Tibial artery (tissue), 4 donors: ENCODE results near the gene LCE5A.
"Not testable (repeated sequence)": the region's sequence is repeated elsewhere in the genome, so short reads cannot be mapped to it uniquely, and the experiment has no call there.

Experiments used
- DNase-seq, 2 donors: peaks; one replicate each; pipeline ENCODE4 v3.0.0-alpha.2; 2019
- H3K27ac ChIP-seq, 2 donors: fragments of 200-600 bp; sonication (generic) in 1 of 2; 1 replicate in 1 of 2; 2 replicates in 1 of 2; pipeline ENCODE4 v1.5.1; 2018 to 2019; ENCODE audit warnings: mild to moderate bottlenecking in 1 of 2
- H3K27me3 ChIP-seq, 2 donors: fragments of 200-600 bp; sonication (generic) in 1 of 2; one replicate each; pipeline versions ENCODE4 v1.5.1 to v1.6.0; 2016 to 2019
- H3K36me3 ChIP-seq, 3 donors: fragments of 200-600 bp; sonication (generic) in 2 of 3; one replicate each; pipeline ENCODE4 v1.5.1; 2016 to 2019; ENCODE audit warnings: mild to moderate bottlenecking in 2 of 3
- H3K4me1 ChIP-seq, 4 donors: fragments of 200-600 bp; sonication (generic) in 2 of 4; 1 replicate in 3 of 4; 2 replicates in 1 of 4; pipeline ENCODE4 v1.5.1; 2016 to 2019
- H3K4me3 ChIP-seq, 2 donors: fragments of 200-600 bp; sonication (generic) in 1 of 2; 1 replicate in 1 of 2; 2 replicates in 1 of 2; pipeline ENCODE4 v1.5.1; 2018 to 2019; ENCODE audit warnings: mild to moderate bottlenecking in 2 of 2
- H3K9me3 ChIP-seq, 3 donors: fragments of 200-600 bp; sonication (generic) in 1 of 3; one replicate each; pipeline ENCODE4 v1.5.1; 2016 to 2019
- intact Hi-C: fragments of 100-400 bp; cut with DNase I; formaldehyde crosslinking; loops from one replicate; pipeline ENCODE4 v1.15.0; 2023; ENCODE audit warnings: low total_unique reads
- TF ChIP-seq, protein P1 (sequence below), 2 experiments: fragments of 200-600 bp in 1 of 2; fragments of 450-650 bp in 1 of 2; IDR thresholded peaks; one replicate each; pipeline ENCODE4 v1.5.1; 2017 to 2019; ENCODE audit warnings: antibody characterized with exemption in 2 of 2, mild to moderate bottlenecking in 1 of 2, moderate library complexity in 1 of 2

LCE5A gene

DNA sequence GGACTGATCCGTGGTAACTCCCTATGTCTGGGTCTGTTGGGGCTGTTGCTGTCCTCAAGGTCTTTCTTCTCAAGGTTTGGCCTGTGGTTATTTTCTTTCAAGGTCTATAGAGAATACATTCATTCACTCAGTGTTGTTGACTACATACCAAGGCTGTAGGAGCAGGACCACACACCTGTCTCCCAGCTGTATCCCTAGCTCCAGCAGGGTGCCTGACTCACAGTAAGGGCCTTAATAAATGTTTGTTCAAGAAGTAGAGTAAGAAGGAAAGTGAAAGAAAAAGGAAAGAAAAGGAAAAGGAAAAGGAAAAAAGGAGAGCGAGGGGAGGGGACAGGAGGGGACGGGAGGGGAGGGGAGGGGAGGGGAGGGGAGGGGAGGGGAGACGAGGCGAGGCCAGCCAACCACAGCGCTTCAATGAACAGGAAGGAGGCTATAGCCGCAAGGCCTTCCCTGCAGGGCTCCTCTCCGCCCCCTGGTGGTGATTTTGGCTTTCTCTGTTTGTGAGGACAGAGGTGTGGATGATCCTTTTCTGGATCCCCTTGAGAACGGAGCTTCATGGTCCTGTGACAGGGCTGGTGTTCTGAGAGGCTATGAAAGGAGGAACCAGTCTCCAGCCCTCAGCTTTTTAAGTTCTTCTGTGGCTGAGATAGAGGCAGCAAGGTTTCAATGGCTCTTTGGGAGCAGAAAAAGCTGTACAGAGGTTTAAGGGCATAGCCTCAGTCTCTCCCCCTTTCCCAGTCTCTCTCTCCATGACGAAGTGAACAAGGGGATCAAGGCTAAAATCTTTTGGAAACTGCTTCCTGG lies 30.6 kb upstream of the LCE5A start:
- Histone ChIP-seq H3K4me3 (no peak overlapping the region), H3K4me1 (no peaks in the 10 kb centered on the region), H3K9me3 (peaks cover 0 to 18% (median 0%) of the 10 kb centered on the region in 3 donors), H3K36me3 (no peaks in the 10 kb centered on the region), H3K27me3 (no peaks in the 10 kb centered on the region), H3K27ac (no peak overlapping the region)
- intact Hi-C loops: no loop called here
- TF ChIP-seq, protein P1, sequence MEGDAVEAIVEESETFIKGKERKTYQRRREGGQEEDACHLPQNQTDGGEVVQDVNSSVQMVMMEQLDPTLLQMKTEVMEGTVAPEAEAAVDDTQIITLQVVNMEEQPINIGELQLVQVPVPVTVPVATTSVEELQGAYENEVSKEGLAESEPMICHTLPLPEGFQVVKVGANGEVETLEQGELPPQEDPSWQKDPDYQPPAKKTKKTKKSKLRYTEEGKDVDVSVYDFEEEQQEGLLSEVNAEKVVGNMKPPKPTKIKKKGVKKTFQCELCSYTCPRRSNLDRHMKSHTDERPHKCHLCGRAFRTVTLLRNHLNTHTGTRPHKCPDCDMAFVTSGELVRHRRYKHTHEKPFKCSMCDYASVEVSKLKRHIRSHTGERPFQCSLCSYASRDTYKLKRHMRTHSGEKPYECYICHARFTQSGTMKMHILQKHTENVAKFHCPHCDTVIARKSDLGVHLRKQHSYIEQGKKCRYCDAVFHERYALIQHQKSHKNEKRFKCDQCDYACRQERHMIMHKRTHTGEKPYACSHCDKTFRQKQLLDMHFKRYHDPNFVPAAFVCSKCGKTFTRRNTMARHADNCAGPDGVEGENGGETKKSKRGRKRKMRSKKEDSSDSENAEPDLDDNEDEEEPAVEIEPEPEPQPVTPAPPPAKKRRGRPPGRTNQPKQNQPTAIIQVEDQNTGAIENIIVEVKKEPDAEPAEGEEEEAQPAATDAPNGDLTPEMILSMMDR (IDR thresholded peaks at IDR 0.05): no peak
- DNase-seq: no peak

DNA sequence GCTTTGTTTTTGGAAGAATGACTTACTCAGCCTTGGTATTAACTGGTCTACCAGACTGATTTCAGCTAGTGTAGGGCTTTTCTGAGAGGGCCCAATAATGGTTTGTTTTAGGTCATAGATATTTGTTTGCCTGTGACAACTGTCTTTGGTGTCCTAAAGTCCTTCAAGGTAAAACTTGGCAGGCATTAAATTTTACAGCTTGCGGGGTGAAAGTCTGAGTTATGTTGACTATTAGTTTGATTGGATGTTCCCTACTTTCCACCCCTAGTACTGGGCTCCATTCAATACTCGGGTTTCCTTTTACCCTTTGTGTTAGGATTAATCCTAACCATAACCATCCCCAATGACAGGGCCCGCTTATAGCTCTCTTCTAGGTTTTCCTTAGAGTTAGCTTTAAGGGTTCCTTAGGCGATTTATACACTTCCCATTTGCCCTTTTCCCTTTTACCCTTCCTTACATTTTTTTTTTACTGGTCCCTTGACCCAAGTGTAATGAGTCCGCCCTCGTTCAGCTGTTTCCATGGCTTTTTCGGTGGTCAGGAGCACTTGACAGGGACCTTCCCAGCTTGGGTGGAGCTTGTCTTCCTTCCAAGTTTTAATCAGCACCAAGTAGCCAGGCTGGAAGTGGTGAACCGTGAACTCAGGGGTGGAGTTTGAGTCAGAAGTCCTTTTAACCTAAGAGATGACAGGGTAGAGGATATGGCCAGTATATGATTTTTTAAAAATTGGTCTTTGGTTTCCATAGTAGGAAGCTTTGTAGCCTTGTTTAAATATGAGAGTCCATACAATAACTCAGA lies 28.5 kb upstream of the LCE5A start:
- TF ChIP-seq, protein P1 (IDR thresholded peaks at IDR 0.05): no peak
- intact Hi-C loops: no loop called here
- no peaks in the 10 kb centered on the region for H3K27me3 ChIP-seq
- peaks cover 0 to 5% (median 0%) of the 10 kb centered on the region in 3 donors for H3K9me3 ChIP-seq
- no peak overlapping the region for H3K4me3 ChIP-seq
- H3K4me1 ChIP-seq: no peaks in the 10 kb centered on the region
- no peaks in the 10 kb centered on the region for H3K36me3 ChIP-seq
- no peak overlapping the region for H3K27ac ChIP-seq
- DNase-seq: no peak

DNA sequence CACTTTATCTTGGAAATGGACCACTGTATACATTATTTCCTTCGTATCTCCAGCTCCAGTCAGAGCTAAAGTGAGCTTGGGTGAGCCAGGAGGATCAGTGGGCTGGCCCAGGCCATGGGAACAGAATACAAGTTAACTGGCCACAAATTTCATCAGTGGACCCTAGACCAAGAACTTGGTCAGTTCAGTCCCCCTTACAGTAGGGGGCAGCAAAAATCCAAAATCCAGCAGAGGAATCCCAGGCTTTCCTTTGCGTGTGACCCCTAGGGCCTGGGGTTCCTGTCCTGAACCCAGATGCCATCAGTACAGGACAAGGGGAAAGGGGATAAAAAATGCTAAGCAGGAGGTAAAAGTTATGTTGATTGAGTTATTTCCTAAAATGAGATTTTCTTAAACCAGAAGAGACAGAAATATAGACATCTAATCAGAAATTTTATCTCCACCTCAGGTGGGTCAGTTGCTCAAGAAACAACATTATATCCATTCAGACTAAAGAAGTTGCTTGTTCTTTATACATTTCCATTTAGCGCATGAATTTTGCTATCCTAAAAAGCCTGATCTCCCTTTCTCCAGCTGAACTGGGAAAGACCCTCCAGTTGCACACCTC lies 24.1 kb upstream of the LCE5A start:
- intact Hi-C loops: no loop called here
- Histone ChIP-seq H3K36me3 (no peaks in the 10 kb centered on the region), H3K27ac (no peak overlapping the region), H3K4me3 (no peak overlapping the region), H3K4me1 (no peaks in the 10 kb centered on the region), H3K27me3 (no peaks in the 10 kb centered on the region), H3K9me3 (peaks cover 0 to 14% (median 0%) of the 10 kb centered on the region in 3 donors)
- TF ChIP-seq, protein P1 (IDR thresholded peaks at IDR 0.05): no peak
- DNase-seq: no peak

DNA sequence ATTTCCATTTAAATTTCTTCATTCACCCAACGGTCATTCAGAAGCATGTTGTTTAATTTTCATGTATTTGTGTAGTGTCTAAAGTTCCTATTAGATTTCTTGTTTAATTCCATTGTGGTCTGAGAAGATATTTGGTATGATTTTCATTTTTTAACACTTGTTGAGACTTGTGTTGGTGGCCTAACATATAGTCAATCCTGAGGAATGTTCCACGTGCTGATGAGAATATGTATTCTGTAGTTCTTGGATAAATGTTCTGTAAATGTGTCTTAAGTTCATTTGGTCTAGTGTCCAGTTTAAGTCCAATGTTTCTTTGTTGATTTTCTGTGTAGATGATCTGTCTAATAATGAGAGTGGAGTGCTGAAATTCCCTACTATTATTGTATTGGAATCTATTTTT lies 22.7 kb upstream of the LCE5A start:
- H3K9me3 ChIP-seq: peaks cover 0 to 14% (median 0%) of the 10 kb centered on the region in 3 donors
- no peak overlapping the region for H3K4me3 ChIP-seq
- TF ChIP-seq, protein P1 (IDR thresholded peaks at IDR 0.05): no peak
- no peak for DNase-seq
- intact Hi-C loops: no loop called here
- no peaks in the 10 kb centered on the region for H3K36me3 ChIP-seq
- H3K27me3 ChIP-seq: no peaks in the 10 kb centered on the region
- no peaks in the 10 kb centered on the region for H3K4me1 ChIP-seq
- H3K27ac ChIP-seq: no peak overlapping the region

DNA sequence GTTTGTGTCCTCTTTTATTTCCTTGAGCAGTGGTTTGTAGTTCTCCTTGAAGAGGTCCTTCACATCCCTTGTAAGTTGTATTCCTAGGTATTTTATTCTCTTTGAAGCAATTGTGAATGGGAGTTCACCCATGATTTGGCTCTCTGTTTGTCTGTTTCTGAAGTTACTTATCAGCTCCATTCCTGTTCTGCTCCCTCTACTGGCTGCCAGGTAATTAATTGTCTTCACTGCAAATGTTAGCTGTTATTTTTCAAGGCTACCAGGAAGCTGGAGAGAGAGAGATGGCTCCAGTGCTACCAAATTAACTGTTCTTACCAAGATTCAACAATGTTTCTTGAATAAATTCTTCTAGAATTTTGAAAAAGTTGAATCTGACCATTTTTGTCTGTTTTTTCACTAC lies 19.1 kb upstream of the LCE5A start:
- H3K4me3 ChIP-seq, H3K27me3 ChIP-seq, H3K36me3 ChIP-seq, H3K4me1 ChIP-seq, intact Hi-C loops, H3K27ac ChIP-seq, DNase-seq: not testable (repeated sequence)
- peaks cover 0 to 14% (median 0%) of the 10 kb centered on the region in 3 donors for H3K9me3 ChIP-seq
